ENCODE results near the gene NKX1-1. TPM values are rescaled to one million over a fixed set of nuclear protein-coding genes. Genes with fewer than 3 reads are reported as not detected.
"Not testable (repeated sequence)": the region's sequence is repeated elsewhere in the genome, so short reads cannot be mapped to it uniquely, and the experiment has no call there.

NKX1-1 gene
- total RNA-seq, 1 donor = not detected

DNA sequence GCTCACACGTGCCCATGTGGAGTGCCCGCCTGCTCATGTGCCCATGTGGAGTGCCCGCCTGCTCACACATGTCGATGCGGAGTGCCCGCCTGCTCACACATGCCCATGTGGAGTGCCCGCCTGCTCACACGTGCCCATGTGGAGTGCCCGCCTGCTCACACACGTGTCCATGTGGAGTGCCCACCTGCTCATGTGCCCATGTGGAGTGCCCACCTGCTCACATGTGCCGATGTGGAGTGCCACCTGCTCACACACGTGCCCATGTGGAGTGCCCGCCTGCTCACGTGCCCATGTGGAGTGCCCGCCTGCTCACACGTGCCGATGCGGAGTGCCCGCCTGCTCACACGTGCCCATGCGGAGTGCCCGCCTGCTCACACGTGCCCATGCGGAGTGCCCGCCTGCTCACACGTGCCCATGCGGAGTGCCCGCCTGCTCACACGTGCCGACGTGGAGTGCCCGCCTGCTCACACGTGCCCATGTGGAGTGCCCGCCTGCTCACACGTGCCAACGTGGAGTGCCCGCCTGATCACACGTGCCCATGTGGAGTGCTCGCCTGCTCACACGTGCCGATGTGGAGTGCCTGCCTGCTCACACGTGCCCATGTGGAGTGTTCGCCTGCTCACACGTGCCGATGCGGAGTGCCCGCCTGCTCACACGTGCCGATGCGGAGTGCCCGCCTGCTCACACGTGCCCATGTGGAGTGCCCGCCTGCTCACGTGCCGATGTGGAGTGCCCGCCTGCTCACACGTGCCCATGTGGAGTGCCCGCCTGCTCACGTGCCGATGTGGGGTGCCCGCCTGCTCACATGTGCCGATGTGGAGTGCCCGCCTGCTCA lies 11.5 kb downstream of the NKX1-1 start:
- DNase-seq (ENCODE audit: low read depth in 2 of 3, low spot score in 2 of 3) = not testable (repeated sequence)

DNA sequence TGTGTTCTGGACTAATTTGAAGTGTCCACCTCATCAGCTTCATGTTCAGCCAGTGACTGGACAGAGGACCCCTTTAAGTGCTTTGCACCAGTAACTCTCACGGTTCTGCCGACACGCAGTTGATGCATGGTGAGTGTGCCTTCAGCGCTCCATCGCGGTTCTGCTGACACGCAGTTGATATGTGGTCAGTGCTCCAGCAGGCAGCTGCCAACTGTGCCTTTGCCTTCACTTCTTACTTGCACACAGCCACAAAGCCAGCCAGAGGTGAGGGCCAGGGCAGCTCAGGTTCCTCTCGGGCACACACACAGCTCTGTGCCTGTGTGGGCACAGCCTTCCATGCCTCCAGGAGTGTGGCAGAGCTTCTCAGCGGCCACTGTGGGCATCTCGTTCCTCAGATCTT lies 12.4 kb downstream of the NKX1-1 start:
- no peak for DNase-seq (ENCODE audit: low read depth in 2 of 3, low spot score in 2 of 3)

DNA sequence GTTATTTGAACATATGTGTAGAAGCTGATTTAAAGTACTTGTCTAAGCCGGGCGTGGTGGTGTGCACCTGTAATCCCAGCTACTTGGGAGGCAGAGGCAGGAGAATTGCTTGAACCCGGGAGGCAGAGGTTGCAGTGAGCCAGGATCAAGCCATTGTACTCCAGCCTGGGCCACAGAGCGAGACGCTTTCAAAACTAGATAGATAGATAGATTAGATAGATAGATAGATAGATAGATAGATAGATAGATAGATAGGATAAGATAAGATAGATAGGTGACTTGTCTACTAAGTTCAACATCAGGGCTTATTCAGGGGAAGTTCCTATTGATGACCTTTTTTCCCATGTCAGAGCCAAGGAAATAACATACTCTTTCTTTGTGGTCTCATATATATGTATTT lies 12.9 kb downstream of the NKX1-1 start:
- DNase-seq (ENCODE audit: low read depth in 2 of 3, low spot score in 2 of 3) = not testable (repeated sequence)

DNA sequence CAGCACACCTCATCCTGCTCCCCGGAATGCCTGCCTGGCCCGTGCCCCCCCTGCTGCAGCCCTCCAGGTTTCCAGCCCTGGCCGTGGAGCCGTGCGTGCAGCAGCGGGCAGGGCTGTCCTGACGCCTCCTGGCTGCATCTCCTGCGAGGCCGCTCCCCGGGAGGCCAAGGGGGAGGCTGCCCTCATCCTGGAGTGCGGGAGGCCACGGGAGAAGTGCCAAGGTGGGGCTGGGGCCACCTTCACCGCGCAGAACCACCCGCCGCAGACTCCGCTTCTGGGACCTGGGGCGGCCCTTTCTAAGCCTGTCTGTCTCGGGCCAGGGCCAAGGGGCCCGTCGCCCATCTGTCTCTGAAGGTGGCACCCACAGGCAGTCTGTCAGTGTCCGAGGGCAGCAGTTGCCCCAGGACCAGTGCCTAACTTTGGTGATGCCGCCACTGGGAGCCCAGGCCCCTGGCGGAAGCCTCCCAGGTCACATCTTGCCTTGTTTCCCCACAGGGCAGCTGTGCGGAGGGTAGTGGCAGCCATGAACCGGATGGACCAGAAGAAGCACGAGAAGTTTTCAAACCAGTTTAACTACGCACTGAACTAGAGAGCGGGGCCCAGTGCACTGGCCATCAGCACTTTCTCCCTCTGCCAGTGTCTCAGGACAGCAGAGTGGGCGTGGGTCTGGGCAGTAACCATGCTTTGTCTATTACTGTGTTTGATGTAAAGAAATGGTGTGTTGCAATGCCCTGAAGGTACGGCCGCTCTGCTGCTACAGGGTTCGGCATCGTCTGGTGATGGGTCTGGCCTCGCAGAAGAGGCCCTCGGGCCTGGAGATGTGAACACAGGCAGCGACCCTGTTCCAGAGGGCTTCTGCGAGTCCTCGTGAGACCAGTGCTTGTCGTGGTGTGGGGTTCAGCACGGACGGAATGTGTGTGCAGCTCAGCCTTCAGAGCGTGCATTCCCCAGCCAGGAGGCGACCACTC lies 20.6 kb downstream of the NKX1-1 start:
- DNase-seq (ENCODE audit: low read depth in 2 of 3, low spot score in 2 of 3) = no peak

DNA sequence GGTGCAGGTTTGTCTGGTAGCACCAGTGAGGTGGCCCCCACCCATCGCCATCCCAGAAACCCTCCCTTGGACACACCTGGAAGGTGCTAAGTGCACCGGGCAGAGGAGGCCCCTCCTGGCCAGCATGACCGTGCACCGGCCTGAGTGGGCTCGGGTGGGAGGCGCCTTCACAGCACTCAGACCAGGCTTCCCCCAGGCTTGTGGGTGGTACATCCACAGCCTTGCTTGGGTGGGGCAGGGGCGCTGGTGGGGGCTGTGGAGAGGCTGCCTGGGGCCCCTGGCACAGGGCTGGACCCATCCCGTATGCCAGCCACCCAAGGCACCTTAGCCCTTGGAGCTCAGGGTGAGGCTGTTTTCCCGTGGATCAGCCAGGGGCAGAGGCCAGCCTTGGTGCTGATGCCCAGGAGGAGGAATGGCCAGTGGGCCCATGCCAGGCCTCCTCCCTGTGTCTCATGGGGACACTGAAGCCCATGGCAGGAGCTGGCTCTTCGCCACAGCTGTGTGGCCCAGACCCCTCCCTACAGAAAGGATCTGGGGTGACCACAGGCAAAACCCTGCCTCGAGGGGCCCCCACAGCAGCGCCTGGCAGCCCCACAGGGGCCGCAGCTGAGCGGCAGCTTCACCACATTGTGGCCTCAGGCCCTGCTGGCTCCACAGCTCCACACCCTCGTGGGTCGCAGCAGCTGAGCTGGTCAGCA lies 21.4 kb downstream of the NKX1-1 start:
- DNase-seq (ENCODE audit: low read depth in 2 of 3, low spot score in 2 of 3) = no peak

DNA sequence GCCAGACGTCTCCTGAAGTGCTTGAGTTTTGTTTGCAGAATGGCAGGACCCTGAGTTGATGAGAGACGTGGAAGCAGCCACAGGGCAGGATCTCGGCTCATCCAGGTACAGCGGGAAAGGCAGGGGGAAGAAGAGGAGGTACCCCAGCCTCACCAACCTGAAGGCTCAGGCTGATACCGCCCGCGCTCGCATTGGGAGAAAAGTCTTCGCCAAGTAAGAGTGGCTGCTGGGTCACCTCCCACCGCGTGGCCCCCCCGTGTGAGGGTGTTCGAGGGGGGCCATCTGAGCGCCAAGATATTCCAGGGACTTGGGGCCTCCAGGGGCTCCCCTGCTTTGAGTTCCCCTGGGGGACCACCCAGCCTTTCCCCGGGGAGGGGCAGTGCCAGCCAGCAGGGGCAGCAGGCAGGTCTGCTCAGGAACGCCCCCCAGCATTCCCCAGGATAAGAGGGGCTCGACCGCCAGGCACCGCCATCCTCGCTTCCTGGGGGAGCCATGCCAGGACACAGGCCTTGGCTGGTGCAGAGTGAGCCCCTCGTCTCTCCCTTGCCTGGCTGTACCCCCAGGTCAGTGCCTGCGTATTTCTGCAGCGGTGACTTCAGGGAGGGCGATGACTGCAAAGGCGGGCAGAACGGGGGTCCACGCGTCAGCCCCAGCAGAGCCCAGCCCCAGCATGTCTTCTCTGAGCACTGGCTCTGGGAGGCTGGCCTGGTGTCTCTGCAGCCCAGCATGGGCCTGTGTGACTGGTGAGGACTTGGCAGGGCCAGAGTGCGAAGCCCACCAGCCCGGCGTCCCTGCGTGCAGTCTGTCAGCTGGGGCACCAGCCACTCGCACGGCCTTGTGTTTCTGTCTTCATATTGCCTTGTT lies 22.3 kb downstream of the NKX1-1 start:
- DNase-seq (ENCODE audit: low read depth in 2 of 3, low spot score in 2 of 3) = no peak

DNA sequence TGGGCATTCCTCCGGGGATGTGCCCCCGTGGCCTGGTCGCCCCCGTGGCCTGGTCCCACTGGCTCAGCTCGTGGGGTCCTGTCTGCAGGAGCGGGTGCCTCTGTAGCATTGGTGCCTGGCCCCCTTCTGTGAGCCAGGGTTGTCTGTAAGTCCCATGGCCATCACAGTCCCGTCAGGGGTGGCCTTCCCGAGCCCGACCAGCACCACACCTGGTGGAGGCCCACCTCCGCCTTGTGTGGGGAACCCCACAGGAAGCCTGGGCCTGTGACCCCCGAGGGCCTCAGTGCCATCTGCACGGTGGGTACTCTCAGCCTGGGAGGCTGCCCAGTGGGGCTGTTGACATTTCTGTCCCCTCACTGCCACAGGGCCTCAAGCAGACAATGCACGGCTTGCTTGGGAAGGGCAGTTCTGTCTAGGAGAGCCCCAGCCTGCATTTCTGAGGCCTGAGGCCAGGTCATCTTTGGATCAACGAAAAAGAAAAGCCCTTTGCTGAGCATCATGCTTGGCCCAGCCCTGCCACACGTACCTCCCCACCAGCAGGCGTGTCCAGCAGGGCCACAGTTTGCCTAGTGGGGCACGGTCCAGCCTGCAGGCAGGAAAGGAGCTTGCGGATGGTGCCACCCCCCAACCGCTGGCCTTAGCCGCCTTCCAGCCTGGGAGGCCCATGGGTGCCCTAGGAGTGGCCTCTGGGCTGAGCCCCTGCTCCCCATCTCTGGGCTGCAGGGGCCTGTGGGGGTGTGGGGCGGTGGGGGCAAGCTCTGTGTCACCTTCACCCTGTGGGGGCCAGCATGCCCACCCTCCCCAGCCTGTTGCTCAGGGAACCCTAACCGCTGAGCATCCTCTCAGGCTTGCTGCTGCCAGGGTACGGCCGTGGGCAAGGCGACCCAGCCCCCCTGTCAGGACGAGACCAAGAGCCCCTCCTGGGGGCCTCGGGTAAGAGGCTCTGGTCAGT lies 23.2 kb downstream of the NKX1-1 start:
- DNase-seq (ENCODE audit: low read depth in 2 of 3, low spot score in 2 of 3) = no peak

DNA sequence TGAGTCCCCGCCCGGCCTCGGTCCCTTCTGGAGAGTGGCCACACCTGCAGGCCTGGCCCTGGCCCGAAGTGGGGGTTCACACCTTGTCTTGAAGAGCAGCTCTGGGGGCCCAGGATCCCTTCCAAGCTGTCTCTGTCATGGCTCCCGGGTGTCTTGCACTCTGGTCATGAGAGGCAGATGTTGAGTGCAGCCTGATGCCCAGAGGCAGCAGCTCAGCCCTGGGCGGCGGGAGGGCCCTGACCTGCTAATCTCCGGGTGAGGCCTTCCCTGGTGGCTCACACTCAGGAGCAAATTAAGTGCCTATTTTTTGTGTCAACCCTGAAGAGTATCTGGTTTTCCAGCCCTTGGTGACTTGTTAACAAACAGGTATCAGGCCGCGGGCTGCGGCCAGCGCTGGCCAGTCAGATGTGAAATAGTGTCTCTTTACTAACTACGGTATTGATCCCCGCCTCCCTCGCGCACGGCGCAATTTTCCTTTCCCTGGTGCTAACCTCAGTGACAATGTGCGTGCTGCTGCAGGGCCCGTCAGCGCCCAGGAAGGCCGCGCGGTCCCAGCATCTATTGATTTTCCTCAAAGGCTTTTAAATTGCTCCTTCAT lies 24.2 kb downstream of the NKX1-1 start:
- no peak for DNase-seq (ENCODE audit: low read depth in 2 of 3, low spot score in 2 of 3)

DNA sequence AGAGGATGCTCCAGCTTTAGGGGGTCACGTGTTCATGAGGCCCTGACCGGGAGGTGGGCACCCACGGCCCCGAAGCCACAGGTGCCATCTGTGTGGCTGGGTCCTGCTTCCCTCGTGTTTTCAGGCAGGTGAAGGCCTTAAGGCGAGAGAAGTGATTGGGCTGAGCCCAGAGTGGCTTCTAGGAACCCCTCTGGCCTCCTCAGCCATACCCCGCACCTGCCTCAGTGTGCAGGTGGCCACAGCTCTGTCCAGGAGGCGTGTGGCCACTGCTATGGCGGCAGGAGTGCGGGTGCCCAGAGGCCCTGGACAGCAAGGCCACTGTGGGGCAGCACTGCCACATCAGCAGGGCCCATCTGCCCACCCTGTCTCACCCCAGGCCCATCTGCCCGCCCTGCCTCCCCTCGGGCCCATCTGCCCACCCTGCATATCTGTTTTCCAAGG lies 25.0 kb downstream of the NKX1-1 start:
- no peak for DNase-seq (ENCODE audit: low read depth in 2 of 3, low spot score in 2 of 3)

DNA sequence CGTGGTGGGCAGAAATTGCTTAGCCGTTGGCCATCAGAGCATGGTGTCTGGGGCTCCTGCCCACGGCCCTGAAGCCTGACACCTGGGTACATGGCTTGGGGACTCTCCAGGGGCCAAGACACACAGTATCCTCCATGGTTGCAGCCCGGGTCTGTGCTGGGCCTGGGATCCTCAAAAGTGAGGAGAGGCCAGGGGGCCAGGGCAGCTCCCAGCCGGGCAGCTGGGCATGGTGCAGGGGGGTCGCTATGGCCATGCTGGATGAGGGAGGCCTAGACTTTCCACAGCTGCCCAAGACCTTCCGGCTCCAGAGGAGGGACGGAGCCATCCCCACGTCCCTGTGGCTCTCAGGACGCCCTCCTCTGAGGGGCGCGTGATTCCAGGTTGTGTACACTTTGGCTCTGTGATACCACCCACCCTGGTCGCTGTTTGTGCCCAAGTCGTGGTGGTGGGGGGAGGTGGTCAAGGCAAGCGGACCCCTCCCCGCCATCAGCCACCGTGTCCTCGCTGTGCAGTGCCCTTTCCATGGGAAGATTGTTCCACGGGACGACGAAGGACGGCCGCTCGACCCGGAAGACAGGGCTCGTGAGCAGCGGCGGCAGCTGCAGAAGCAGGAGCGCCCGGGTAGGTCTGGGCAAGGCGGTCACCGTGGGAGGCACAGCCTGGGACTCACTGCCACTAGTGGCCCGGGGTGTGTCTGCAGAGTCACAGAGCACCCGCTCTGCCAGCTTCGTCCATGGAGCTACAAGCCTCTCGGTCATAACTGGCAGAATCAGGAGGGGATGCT lies 25.7 kb downstream of the NKX1-1 start:
- no peak for DNase-seq (ENCODE audit: low read depth in 2 of 3, low spot score in 2 of 3)

DNA sequence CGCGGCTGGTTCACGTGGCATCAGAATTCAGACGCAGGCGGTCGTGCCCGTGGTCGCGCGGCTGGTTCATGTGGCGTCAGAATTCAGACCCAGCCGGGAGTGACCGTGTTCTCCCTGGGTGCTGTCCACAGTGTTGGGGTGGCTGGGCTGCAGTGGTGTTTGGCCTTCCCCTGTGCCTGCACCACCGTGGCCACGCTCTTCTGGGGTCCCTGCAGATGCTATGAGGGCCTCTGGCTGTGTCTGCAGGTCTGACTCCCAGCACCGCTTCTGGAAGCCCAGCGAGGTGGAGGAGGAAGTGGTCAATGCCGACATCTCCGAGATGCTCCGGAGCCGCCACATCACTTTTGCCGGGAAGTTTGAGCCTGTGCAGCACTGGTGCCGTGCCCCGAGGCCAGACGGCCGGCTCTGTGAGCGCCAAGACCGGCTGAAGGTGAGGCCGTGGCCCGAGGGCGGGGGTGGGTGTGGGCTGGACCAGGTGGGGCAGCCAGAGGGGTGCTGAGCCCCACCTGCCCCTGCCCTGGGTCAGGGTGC lies 26.4 kb downstream of the NKX1-1 start:
- no peak for DNase-seq (ENCODE audit: low read depth in 2 of 3, low spot score in 2 of 3)

DNA sequence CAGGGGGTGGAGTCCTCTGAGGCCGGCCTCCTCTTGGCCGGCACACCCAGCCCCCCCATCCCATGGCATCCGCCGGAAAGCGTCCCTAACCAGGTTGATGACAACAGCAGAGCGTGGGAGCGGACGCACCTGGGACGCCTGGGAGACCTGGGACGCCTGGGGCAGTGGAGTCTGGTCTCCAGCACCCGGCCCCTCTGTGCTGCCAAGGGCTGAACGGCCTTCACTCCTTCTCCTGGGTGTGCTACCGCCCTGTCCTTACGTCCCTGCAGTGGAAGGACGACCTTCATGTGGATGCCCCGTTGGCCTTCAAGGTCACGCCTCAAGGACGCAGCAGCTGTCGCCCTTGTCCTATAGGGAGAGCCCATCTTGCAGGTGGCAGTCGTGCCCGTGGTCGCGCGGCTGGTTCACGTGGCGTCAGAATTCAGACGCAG lies 26.9 kb downstream of the NKX1-1 start:
- no peak for DNase-seq (ENCODE audit: low read depth in 2 of 3, low spot score in 2 of 3)

DNA sequence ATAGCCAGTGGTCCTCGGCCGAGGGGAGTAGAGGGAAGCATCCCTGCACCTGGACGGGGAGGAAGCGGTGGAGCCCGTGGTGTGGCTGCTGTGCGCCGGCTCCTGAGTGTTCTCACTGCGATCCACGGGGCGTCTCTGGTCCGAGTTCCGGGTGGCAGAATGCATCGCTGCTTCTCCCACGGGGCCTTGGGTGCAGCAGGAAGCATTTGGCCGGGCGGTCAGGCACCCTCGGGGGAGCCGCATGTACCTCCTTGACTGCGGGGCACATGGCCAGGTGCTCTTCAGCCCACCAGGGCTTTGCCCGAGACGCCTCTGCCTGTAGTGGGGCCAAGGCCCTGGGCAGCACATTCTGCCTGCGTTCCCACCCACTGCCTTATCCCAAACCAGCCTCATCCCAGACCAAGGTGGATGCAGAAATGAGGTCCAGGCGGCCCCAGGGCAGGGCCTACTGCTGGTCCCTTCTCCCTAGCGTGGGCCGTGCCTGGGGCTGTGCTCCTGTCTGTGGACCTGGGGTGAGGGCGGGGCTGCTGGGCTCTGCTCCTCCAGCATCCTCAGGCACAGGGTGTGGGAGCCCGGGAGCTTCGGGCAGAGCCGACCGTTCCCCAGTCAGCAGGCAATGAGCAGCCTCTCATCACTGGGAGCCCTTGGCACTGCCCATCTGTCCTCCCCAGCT lies 27.5 kb downstream of the NKX1-1 start:
- no peak for DNase-seq (ENCODE audit: low read depth in 2 of 3, low spot score in 2 of 3)

DNA sequence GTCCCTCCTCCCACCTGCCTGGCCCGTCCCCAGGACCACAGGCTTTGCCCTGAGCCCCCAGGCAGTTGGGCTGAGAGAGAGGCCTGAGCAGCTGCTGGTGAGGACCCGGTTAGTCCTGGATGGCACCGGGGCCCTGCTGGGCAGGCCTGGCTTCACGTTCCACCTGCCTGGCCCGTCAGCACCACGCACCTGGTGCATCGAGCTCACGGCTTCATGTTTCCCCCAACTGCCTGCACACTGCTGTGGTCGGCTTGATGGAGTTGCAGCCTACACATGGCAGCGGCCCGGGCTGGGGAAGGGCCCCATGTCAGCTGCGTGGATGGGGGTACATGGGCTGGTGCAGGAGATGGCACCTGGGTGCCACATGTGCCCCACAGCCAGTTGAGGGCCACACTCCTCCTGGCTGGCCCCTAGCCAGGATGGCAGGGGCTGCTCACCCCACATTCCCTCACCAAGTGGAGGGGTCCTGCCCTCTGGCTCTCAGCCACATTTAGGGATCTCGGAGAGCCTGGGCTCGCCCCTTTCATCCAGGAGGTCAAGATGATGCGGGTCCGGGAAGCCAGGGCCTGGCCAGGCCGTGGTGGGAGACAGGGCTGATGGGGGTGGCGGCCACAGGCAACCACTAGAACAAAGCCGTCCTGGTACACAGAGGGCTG lies 28.5 kb downstream of the NKX1-1 start:
- DNase-seq (ENCODE audit: low read depth in 2 of 3, low spot score in 2 of 3) = no peak

DNA sequence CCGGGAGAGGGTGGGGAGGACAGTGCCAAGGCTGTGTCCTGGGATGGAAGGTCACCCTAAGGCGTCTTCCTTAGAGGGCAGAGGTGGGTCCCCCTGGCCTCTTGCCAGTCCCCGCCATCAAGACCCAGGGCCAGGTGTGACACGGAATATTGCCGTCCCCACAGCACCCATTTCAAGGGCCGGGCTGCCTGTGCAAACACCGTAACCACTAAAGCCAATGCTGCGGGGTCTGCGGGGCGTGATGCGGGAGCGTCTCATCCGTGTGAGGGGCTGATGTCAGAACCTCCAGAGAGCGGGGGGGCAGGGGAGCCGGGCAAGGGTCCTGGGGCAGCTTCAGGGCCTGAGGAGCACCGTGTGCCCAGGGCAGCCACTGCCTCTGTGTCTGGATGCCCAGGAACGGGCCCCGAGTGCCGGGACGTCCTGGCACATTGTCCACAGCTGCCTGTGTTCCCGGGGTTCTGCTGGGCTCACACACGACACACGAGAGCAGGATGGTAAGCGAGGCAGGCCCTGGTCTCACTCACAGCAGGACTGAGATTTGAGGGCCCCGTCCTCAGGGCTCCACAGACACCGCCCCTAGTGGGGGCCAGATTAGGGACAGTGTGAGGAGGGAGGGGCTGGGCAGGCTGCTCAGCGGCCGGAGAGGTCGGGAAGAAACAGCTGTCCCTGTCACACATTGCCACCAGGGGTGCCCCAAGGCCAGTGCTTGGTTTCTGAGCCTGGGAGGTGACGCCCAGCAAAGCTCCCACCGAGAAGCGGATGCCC lies 29.2 kb downstream of the NKX1-1 start:
- DNase-seq (ENCODE audit: low read depth in 2 of 3, low spot score in 2 of 3) = no peak

Measured in hematopoietic multipotent progenitor cell (in vitro differentiated cells).